HG03575 (cell line): ENCODE measurements around the gene MACIR.

Experiments
- ATAC-seq: cut with Tn5 transposase; IDR thresholded peaks from one replicate; pipeline ENCODE4 v1.9.1; 2021; ENCODE audit not compliant: unreplicated experiment, insufficient number of reproducible peaks, low FRiP score; ENCODE audit errors: extremely low read depth

MACIR gene

GRCh38 chr5:103243665-103244064 is 14.9 kb upstream of the MACIR start:
- ATAC-seq: no peak

GRCh38 chr5:103244398-103244797 is 14.2 kb upstream of the MACIR start:
- no peak for ATAC-seq

GRCh38 chr5:103245761-103246160 is 12.8 kb upstream of the MACIR start:
- no peak for ATAC-seq

- ATAC-seq: no peak
Observed at GRCh38 chr5:103247118-103247517, 11.4 kb upstream of the MACIR start.

- no peak for ATAC-seq
Observed at GRCh38 chr5:103249068-103249467, 9.5 kb upstream of the MACIR start.

- ATAC-seq: no peak
Observed at GRCh38 chr5:103254921-103255320, 3.6 kb upstream of the MACIR start.

- ATAC-seq: no peak
Observed at GRCh38 chr5:103255691-103256090, 2.9 kb upstream of the MACIR start.

- ATAC-seq: no peak
Observed at GRCh38 chr5:103256178-103256577, 2.4 kb upstream of the MACIR start.

- ATAC-seq: peak; percentile 4
Observed at GRCh38 chr5:103258957-103259704, 568 bp downstream of the MACIR start.

- no peak for ATAC-seq
Observed at GRCh38 chr5:103259705-103260355, 1.3 kb downstream of the MACIR start.

- ATAC-seq: peak; percentile 44
Observed at GRCh38 chr5:103260951-103261350, 2.4 kb downstream of the MACIR start.

GRCh38 chr5:103262422-103262871 is 3.9 kb downstream of the MACIR start:
- no peak for ATAC-seq

- no peak for ATAC-seq
Observed at GRCh38 chr5:103263054-103263453, 4.5 kb downstream of the MACIR start.

- no peak for ATAC-seq
Observed at GRCh38 chr5:103264508-103264907, 5.9 kb downstream of the MACIR start.

GRCh38 chr5:103270581-103270980 is 12.0 kb downstream of the MACIR start:
- no peak for ATAC-seq

GRCh38 chr5:103271570-103272289 is 13.2 kb downstream of the MACIR start:
- no peak for ATAC-seq

- no peak for ATAC-seq
Observed at GRCh38 chr5:103272377-103272776, 13.8 kb downstream of the MACIR start.

- ATAC-seq: no peak
Observed at GRCh38 chr5:103273952-103274351, 15.4 kb downstream of the MACIR start.

- ATAC-seq: no peak
Observed at GRCh38 chr5:103275851-103276250, 17.3 kb downstream of the MACIR start.

- no peak for ATAC-seq
Observed at GRCh38 chr5:103280967-103281366, 22.4 kb downstream of the MACIR start.
